Neural crest cell (in vitro differentiated cells): ENCODE data around the gene ANXA1. TPM values are rescaled to one million over a fixed set of nuclear protein-coding genes. Genes with fewer than 3 reads are reported as not detected.

ENCODE experiments used
- DNase-seq: peaks from one replicate; pipeline ENCODE4 v3.0.0; 2021; ENCODE audit warnings: low read depth, mixed read lengths, low spot score
- H3K27ac Mint-ChIP-seq: one replicate; pipeline ENCODE4 v1.8.0; 2021; ENCODE audit warnings: mild to moderate bottlenecking, mixed read lengths; ENCODE audit not compliant: unreplicated experiment
- H3K27me3 Mint-ChIP-seq: 2 replicates; pipeline ENCODE4 v1.8.0; 2021; ENCODE audit warnings: low read depth, mild to moderate bottlenecking, mixed read lengths
- H3K36me3 Mint-ChIP-seq: 2 replicates; pipeline ENCODE4 v1.8.0; 2021; ENCODE audit warnings: low read depth, mild to moderate bottlenecking, mixed read lengths
- H3K4me1 Mint-ChIP-seq: 2 replicates; pipeline ENCODE4 v1.8.0; 2021; ENCODE audit warnings: mixed read lengths
- H3K4me3 Mint-ChIP-seq: one replicate; pipeline ENCODE4 v1.8.0; 2021; ENCODE audit warnings: mild to moderate bottlenecking, mixed read lengths
- H3K9me3 Mint-ChIP-seq: 2 replicates; pipeline ENCODE4 v1.8.0; 2021; ENCODE audit warnings: mixed read lengths
- total RNA-seq: library from RNA; stranded (reverse); gene quantifications from 2 replicates; pipeline ENCODE4 v1.2.1, GENCODE V29; 2021
- TF ChIP-seq, protein P1 (sequence below): fragments of 200-600 bp; sonication (generic); conservative IDR thresholded peaks from 2 replicates; pipeline ENCODE4 v1.5.0; 2021; ENCODE audit warnings: antibody characterized with exemption, mild to moderate bottlenecking

The ANXA1 gene
- total RNA-seq, 1 donor from 2014 or later, result 6.6 TPM

DNA sequence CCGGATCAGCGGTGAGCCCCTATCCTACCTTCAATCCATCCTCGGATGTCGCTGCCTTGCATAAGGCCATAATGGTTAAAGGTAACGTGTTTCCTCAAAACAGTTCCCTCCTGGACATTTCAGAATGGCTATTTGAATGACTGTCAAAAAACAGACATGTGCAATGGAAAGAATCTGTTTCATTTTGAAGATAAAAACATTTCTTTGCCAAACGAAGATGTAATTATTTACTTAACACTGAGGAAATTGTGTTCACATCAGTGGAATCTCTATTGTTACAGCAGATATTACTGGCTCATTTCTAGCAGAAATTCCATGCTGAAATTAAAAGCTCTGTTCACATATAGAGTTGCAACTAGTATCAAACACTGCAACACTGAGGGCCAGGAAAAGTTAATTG lies 7.1 kb downstream of the ANXA1 start:
- no peak overlapping the region for H3K27ac Mint-ChIP-seq
- H3K36me3 Mint-ChIP-seq, result no peaks in the 10 kb centered on the region
- no peaks in the 10 kb centered on the region for H3K27me3 Mint-ChIP-seq
- no peak for DNase-seq
- H3K4me3 Mint-ChIP-seq, result no peak overlapping the region
- TF ChIP-seq, protein P1, sequence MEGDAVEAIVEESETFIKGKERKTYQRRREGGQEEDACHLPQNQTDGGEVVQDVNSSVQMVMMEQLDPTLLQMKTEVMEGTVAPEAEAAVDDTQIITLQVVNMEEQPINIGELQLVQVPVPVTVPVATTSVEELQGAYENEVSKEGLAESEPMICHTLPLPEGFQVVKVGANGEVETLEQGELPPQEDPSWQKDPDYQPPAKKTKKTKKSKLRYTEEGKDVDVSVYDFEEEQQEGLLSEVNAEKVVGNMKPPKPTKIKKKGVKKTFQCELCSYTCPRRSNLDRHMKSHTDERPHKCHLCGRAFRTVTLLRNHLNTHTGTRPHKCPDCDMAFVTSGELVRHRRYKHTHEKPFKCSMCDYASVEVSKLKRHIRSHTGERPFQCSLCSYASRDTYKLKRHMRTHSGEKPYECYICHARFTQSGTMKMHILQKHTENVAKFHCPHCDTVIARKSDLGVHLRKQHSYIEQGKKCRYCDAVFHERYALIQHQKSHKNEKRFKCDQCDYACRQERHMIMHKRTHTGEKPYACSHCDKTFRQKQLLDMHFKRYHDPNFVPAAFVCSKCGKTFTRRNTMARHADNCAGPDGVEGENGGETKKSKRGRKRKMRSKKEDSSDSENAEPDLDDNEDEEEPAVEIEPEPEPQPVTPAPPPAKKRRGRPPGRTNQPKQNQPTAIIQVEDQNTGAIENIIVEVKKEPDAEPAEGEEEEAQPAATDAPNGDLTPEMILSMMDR, result no peak
- H3K4me1 Mint-ChIP-seq, result peaks cover 10% of the 10 kb centered on the region
- H3K9me3 Mint-ChIP-seq, result peaks cover 1% of the 10 kb centered on the region

- DNase-seq, result no peak
- H3K27me3 Mint-ChIP-seq, result no peaks in the 10 kb centered on the region
- H3K36me3 Mint-ChIP-seq, result no peaks in the 10 kb centered on the region
- TF ChIP-seq, protein P1, result no peak
- no peak overlapping the region for H3K27ac Mint-ChIP-seq
- no peak overlapping the region for H3K4me3 Mint-ChIP-seq
- peaks cover 8% of the 10 kb centered on the region for H3K4me1 Mint-ChIP-seq
- no peaks in the 10 kb centered on the region for H3K9me3 Mint-ChIP-seq
These were observed 9.2 kb downstream of the ANXA1 start for GRCh38 chr9:73160868-73161267.

DNA sequence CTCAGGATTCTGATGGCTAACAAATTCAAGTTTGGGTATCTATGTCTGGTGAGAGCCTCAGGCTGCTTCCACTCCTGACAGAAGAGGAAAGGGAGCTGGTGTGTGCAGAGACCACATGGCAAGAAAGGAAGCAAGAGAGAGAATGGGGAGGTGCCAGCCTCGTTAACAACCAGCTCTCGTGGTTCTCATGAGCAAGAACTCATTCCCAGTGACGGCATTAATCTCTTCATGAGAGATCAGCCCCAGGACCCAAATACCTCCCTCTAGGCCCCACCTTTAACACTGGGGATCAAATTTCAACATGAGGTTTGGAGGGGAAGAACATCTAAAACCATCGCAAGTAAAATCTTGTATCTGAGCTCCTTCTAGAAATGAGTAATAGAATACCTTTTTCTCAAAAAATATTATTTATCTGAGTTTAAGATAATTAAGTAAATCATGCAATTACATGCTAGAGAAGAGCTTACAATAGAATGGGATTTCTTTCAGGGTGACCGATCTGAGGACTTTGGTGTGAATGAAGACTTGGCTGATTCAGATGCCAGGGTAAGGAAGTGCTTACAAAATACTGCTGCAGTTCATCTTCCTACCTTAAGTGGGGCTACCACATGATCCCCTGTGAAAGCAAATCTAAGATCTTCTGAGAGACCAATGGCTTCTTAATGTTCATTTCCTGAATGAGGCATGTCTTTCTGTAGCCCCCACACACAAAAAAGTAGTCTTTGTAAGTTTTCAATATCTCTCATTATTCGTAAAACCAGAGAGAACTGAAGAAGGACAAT lies 11.5 kb downstream of the ANXA1 start:
- Mint-ChIP-seq H3K4me1 (peaks cover 8% of the 10 kb centered on the region), H3K27ac (no peak overlapping the region)
- no peak for DNase-seq

GRCh38 chr9:73165911-73166310 lies 14.2 kb downstream of the ANXA1 start:
- Mint-ChIP-seq H3K4me1 (peaks cover 8% of the 10 kb centered on the region), H3K36me3 (no peaks in the 10 kb centered on the region), H3K9me3 (no peaks in the 10 kb centered on the region), H3K27ac (no peak overlapping the region), H3K27me3 (no peaks in the 10 kb centered on the region), H3K4me3 (no peak overlapping the region)
- TF ChIP-seq, protein P1, result no peak
- no peak for DNase-seq

More for the DNA sequence above, 11.5 kb downstream of the ANXA1 start:
- no peaks in the 10 kb centered on the region for H3K36me3 Mint-ChIP-seq
- no peaks in the 10 kb centered on the region for H3K27me3 Mint-ChIP-seq
- no peak overlapping the region for H3K4me3 Mint-ChIP-seq
- H3K9me3 Mint-ChIP-seq, result no peaks in the 10 kb centered on the region
- TF ChIP-seq, protein P1, result no peak

DNA sequence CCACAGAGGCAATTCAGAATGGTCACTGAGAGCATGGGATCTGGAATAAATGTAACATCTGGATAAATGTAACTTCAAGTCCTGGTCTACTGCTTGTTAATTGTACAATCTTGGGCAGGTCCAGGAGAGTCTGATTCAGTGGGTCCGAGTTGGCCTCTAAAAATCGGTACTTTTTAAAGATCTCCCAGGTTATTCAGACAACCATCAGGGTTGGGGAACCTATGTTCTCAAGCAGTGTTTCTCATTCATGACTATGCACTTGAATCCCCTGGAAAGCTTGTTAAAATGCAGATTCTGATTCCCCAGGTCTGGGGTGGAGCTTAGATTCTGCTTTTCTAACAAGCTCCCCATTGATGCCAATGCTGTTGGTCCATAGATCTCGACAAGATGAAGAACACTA lies 14.8 kb downstream of the ANXA1 start:
- Mint-ChIP-seq H3K9me3 (no peaks in the 10 kb centered on the region), H3K36me3 (no peaks in the 10 kb centered on the region), H3K27me3 (no peaks in the 10 kb centered on the region), H3K4me3 (no peak overlapping the region), H3K27ac (no peak overlapping the region), H3K4me1 (peaks cover 8% of the 10 kb centered on the region)
- TF ChIP-seq, protein P1, result no peak
- DNase-seq, result no peak
